22Rv1 (cell line): Measurements from ENCODE around the gene CFAP74.

ENCODE experiments used
- H3K27ac ChIP-seq: fragments of 450-650 bp; 2 replicates; pipeline ENCODE4 v1.5.1; 2017
- ZFX ChIP-seq: fragments of 450-650 bp; IDR thresholded peaks from 2 replicates; pipeline ENCODE4 v1.6.1; 2017; ENCODE audit warnings: antibody characterized with exemption, borderline replicate concordance
- TF ChIP-seq, protein P1 (sequence below): fragments of 450-650 bp; IDR thresholded peaks from 2 replicates; pipeline ENCODE4 v1.5.1; 2017; ENCODE audit warnings: mild to moderate bottlenecking

CFAP74 gene

GRCh38 chr1:2000850-2001249, 2.7 kb downstream of the CFAP74 start:
- no peak for TF ChIP-seq ZFX
- TF ChIP-seq, protein P1, sequence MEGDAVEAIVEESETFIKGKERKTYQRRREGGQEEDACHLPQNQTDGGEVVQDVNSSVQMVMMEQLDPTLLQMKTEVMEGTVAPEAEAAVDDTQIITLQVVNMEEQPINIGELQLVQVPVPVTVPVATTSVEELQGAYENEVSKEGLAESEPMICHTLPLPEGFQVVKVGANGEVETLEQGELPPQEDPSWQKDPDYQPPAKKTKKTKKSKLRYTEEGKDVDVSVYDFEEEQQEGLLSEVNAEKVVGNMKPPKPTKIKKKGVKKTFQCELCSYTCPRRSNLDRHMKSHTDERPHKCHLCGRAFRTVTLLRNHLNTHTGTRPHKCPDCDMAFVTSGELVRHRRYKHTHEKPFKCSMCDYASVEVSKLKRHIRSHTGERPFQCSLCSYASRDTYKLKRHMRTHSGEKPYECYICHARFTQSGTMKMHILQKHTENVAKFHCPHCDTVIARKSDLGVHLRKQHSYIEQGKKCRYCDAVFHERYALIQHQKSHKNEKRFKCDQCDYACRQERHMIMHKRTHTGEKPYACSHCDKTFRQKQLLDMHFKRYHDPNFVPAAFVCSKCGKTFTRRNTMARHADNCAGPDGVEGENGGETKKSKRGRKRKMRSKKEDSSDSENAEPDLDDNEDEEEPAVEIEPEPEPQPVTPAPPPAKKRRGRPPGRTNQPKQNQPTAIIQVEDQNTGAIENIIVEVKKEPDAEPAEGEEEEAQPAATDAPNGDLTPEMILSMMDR = no peak
- no peak overlapping the region for H3K27ac ChIP-seq

- TF ChIP-seq ZFX = no peak
- TF ChIP-seq, protein P1 = no peak
Measured at GRCh38 chr1:2000432-2000831, 3.2 kb downstream of the CFAP74 start.

GRCh38 chr1:1997576-1997975, 6.0 kb downstream of the CFAP74 start:
- TF ChIP-seq, protein P1 = no peak
- TF ChIP-seq ZFX = no peak
- no peak overlapping the region for H3K27ac ChIP-seq

More at GRCh38 chr1:2000432-2000831, 3.2 kb downstream of the CFAP74 start:
- H3K27ac ChIP-seq = no peak overlapping the region

DNA sequence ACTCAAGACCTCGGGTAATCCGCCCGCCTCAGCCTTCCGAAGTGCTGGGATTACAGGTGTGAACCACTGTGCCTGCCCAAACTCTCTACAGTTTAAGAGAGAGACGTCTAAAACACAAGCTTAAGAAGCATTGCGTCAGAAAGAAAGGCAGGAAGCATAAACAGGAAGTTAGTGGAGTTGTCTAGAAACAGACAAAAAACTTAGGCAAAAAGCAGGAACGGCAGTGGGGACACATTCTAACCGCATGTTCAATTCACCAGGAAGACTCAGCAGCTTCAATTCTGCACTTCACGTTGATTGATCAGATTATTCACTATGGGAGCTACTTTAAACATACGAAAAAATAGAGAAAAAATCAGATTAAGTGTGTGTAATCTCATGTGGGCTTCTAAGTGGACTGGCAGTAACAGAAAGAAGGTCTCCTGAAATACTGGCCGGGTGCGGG, 7.4 kb downstream of the CFAP74 start:
- H3K27ac ChIP-seq = no peak overlapping the region

DNA sequence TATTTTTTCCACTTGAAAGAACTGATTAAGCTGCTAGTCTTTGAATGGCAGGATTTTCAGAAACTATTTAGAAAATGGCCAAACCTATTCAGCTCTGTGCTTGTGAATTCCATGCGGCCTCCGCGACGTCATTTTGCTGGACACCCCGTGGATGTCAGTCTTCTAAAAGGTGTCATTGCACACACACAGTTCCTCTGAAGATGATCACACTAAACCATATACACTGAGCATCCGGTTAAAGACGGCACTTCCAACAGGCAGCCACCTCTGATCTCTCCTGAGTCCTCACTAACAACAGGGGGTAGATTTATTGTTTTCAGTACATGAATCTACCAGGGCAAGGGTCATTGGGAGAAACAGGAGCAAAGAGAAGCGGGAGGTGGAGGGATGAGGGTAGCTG, 9.1 kb downstream of the CFAP74 start:
- no peak for TF ChIP-seq ZFX
- TF ChIP-seq, protein P1 = no peak
- H3K27ac ChIP-seq = no peak overlapping the region

More for the DNA sequence above, 7.4 kb downstream of the CFAP74 start:
- TF ChIP-seq ZFX = no peak
- TF ChIP-seq, protein P1 = no peak

GRCh38 chr1:1990222-1990621, 13.4 kb downstream of the CFAP74 start:
- TF ChIP-seq, protein P1 = no peak
- no peak for TF ChIP-seq ZFX
- no peak overlapping the region for H3K27ac ChIP-seq

DNA sequence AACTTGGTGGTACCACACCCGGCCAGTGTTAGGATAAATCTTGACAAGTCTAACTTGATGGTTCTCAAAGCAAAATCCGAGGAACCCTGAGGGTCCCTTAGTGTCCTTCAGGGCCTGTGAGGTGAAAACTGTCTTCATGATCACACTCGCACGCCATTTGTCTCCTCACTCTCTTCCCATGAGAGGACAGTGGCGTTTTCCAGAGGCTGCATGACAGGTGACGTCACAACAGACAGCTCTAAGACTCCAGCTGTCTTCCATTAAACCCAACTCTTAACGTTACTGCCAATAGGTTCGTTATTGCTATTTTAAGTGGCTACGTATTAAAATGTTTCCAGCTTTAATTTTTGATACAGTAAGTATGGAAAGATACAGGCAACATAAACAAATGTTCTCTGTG, 13.8 kb downstream of the CFAP74 start:
- no peak for TF ChIP-seq ZFX
- TF ChIP-seq, protein P1 = no peak
- H3K27ac ChIP-seq = no peak overlapping the region
